Embryonic facial prominence (tissue), 1 donor: ENCODE data around the gene NRP2.

Experiments used
- DNase-seq: peaks from one replicate; pipeline ENCODE4 v3.0.0-alpha.2; 2016; ENCODE audit errors: extremely low spot score

Gene NRP2

GRCh38 chr2:205776139-205776538, 93.8 kb downstream of the NRP2 start:
- no peak for DNase-seq

GRCh38 chr2:205776720-205777119, 94.4 kb downstream of the NRP2 start:
- no peak for DNase-seq

- DNase-seq = no peak
Observed at GRCh38 chr2:205778356-205778755, 96.1 kb downstream of the NRP2 start.

- no peak for DNase-seq
Observed at GRCh38 chr2:205780645-205781044, 98.3 kb downstream of the NRP2 start.

GRCh38 chr2:205781244-205781931, 99.1 kb downstream of the NRP2 start:
- no peak for DNase-seq

GRCh38 chr2:205782941-205783340, 100.6 kb downstream of the NRP2 start:
- DNase-seq = no peak

GRCh38 chr2:205783872-205784499, 101.7 kb downstream of the NRP2 start:
- DNase-seq = no peak

- no peak for DNase-seq
Observed at GRCh38 chr2:205785507-205786260, 103.4 kb downstream of the NRP2 start.

GRCh38 chr2:205786976-205787375, 104.7 kb downstream of the NRP2 start:
- no peak for DNase-seq

GRCh38 chr2:205787761-205788160, 105.5 kb downstream of the NRP2 start:
- DNase-seq = no peak

GRCh38 chr2:205789906-205790305, 107.6 kb downstream of the NRP2 start:
- DNase-seq = no peak

- DNase-seq = no peak
Observed at GRCh38 chr2:205792908-205793307, 110.6 kb downstream of the NRP2 start.

GRCh38 chr2:205796805-205797313, 114.6 kb downstream of the NRP2 start:
- DNase-seq = no peak

GRCh38 chr2:205797866-205798265, 115.6 kb downstream of the NRP2 start:
- no peak for DNase-seq

- DNase-seq = no peak
Observed at GRCh38 chr2:205800224-205800623, 117.9 kb downstream of the NRP2 start.

GRCh38 chr2:205800773-205801172, 118.5 kb downstream of the NRP2 start:
- DNase-seq = no peak

- no peak for DNase-seq
Observed at GRCh38 chr2:205802065-205802464, 119.8 kb downstream of the NRP2 start.

GRCh38 chr2:205802941-205803340, 120.6 kb downstream of the NRP2 start:
- DNase-seq = no peak

- no peak for DNase-seq
Observed at GRCh38 chr2:205803500-205803899, 121.2 kb downstream of the NRP2 start.

GRCh38 chr2:205805136-205805535, 122.8 kb downstream of the NRP2 start:
- DNase-seq = no peak

GRCh38 chr2:205806143-205806905, 124.0 kb downstream of the NRP2 start:
- no peak for DNase-seq

- DNase-seq = no peak
Observed at GRCh38 chr2:205807229-205807628, 124.9 kb downstream of the NRP2 start.
